Femur (tissue), 1 donor: ENCODE data around the gene KHNYN.

ENCODE experiments used
- DNase-seq: peaks from one replicate; pipeline ENCODE4 v3.0.0-alpha.2; 2017

KHNYN gene

DNA sequence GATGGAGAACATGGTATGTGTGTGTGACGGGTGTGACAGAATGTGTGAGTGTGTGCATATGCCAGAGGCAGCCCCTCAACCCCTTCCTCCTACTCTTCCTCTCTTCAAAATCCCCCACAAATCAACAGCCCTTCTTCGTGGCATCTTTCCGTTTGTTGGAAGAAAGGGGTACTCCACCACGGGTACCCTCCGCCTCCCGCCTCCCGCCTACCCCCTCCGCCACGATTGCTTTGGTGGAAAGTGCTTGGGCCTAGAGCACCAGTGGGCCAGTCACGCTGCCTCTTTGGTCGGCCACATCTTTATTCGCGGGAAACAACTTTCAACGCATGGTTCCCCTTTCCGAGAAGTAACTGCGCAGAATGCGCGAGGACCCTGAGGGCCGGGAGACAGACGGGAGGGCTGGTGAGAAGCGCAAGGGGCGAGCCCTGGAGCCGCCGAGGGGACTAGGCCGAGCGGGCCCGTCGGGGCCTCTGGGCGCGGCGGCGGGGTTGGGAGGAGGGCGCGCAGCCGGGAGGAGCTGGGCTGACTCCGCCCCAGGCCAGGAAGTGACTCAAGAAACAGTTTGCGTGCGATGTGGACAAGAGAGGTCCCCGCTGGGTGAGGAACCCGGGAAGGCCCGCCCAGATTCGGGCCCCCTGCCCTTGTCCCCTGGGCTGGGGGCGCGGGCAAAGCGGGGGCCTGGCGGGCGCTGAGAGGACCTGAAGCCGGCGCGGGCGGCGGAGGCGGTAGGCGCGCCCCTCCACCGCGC is at the start of gene KHNYN, which contains the start of gene CBLN3:
Gene KHNYN, plus strand, starts transcription at position 560 of the 748 bp plus-strand sequence. CDS start 777 bp downstream, outside the sequence.
Gene CBLN3, minus strand, starts transcription at position 274 of the 748 bp plus-strand sequence. CDS start 614 bp downstream, outside the sequence.
- DNase-seq: peak; percentile 95

DNA sequence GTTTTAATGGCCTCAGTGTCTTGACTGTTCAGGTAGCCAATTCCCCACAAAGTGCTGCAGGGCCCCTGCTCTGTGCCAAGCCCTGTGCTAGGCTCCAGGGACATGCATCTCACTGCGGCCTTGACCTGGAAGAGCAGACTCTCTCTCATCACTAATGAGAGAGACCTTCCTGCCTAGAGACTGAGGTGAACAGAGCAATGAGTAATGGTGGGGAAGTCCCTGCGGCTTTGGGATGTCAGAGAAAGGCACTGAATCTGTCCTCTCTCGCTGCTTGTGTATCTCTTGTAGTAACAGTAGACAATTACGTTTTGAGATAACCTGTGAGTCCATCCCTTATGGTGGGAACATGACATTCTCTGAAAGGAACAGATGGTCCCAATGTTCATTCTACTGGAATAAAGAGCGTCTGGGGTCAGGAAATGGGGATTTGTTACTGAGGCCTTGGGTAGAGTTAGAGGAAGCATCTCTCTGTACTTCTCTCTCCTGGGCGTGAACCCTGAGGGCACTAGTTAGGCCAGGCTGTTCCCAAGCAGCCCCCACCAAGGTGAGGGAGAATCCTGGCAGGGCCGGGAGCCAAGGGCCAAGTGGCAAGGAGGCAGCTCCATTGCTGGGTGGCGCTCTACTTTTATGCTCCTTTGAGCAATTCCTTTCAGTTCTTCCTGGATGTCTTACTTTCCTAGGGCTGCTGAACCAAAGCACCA is 48.2 kb upstream of the KHNYN start:
- DNase-seq: no peak

DNA sequence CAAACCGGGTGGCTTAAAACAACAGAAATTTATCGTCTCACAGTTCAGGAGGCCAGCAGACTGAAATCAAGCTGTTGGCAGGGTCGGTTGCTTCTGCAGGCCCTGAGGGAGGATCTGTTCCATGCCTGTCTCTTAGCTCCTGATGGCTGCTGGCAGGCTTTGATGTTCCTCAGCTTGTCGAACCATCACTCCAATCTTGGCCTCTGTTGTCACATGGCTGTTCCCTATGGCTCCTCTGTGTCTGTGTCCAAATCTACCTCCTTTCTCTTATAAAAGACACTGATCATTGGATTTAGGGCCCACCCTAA is 47.7 kb upstream of the KHNYN start:
- DNase-seq: no peak

DNA sequence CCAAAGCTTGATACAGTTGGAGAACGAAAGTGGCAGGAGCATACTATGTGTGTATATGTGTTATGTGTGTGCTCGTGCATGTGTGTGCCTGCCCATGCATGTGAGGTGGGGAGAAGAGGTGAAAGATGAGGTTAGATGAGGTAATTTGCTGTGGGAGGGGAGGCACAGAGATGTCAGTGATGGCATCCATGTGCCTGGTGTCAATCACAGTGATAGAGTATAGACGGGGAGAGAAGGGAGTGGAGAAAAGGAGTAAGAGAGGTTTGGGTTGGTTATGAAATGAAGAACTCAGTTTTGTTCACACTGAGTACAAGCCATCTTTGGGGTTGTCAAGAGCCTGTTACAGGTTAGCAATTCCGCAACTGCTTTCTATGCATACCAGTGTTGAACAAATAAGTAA is 45.6 kb upstream of the KHNYN start:
- DNase-seq: no peak

DNA sequence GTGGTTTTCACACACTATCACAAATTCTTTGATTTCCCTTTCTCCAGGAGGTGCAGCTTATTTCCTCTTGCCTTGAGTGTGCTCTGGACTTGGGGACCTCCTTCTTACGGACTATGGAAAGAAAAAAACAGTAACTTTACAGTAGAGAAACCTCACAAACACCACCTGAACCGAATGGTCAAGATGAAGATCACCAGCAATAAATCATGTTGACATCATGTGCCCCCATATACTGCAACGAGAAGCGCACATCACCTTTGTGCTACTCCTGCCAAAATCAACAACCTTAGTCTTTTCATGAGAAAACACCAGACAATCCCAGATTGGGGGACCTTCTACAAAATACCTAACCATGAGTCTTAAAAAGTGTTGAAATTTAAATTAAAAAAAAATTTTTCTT is 44.2 kb upstream of the KHNYN start:
- DNase-seq: no peak

DNA sequence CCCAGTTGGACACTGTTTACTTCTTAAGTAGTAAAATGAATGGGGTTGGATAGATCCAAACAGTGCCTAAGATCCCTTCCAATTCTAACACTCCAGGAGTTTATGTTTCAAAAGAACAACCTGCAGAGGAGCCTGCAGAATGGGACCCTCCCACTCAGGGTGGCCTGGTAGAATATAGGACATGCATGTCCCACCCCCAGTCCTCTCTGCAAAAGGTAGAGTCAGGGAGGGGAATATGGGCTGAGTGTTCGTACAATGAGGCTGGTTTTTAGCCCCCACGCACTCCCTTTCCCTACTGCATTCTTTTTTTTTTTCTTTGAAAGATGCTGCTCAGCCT is 42.8 kb upstream of the KHNYN start:
- DNase-seq: peak; percentile 10

DNA sequence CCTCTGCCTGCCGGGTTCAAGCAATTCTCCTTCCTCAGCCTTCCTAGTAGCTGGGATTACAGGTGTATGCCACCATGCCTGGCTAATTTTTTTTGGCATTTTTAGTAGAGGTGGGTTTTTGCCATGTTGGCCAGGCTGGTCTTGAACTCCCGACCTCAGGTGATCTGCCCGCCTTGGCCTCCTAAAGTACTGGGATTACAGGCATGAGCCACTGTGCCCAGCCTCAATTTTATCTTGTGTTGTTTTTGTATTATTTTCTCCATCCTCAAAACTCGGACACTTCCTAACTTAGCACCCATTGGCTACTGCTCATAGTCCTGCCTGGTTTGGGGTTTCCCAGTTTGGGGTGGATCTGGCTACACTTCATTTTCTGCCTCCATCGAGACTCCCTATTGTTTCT is 42.2 kb upstream of the KHNYN start:
- DNase-seq: peak; percentile 1

DNA sequence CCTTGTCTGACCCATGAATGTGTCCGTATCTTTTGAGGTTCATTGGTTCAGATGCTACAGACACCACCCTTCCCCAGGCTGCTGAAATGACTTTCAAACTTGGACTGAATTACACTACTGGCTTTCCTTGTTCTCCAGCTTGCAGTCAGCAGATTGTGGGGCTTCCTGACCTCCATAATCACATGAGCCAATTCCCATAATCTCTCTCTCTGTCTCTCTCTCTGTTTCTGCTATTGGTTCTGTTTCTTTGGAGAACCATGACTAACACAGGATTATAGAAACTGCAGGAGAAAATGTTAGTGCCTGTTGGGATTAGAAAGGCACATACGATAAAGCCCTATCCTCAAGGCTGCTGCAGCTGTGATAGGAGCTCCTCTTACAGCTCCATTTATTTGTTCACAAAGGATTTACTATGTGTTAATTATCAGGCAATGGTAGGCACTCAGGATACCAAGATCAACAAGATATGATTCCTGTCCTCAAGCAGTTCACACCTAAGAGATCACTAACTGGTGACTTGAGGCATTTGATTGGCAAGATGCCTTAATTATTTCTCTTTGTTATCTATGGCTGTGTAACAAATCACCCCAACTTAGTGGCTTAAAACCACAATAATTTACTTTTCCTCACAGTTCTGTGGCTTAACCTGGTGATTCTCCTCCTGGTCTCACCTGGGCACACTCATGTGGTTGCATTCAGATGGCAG is 41.1 kb upstream of the KHNYN start:
- DNase-seq: no peak

DNA sequence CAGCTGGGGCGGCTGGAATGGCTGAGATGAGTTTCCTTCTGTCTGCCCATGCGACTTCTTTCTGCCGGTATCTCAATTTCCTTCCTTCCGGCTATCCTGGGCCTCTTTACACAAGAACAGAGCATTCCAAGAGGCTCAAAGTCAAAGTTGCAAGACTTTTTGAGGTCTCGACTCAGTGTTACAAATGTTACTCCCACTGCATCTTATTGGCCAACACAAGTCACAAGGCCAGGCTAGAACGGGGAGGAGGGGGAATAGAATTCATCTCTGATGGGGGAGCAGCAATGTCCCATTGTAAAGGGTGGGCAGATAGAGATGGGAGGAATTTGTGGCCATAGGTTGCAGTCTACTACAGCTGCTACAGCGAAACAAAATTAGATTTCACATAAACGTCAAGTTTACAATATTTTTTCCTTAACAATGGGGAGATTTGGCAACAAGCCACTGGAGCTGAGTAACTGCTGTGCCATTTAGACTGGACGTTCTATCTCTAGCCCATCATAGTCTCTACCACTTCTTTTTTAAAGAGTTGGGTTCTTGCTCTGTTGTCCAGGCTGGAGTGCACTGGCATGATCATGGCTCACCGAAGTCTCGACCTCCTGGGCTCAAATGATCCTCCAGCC is 40.4 kb upstream of the KHNYN start:
- no peak for DNase-seq

DNA sequence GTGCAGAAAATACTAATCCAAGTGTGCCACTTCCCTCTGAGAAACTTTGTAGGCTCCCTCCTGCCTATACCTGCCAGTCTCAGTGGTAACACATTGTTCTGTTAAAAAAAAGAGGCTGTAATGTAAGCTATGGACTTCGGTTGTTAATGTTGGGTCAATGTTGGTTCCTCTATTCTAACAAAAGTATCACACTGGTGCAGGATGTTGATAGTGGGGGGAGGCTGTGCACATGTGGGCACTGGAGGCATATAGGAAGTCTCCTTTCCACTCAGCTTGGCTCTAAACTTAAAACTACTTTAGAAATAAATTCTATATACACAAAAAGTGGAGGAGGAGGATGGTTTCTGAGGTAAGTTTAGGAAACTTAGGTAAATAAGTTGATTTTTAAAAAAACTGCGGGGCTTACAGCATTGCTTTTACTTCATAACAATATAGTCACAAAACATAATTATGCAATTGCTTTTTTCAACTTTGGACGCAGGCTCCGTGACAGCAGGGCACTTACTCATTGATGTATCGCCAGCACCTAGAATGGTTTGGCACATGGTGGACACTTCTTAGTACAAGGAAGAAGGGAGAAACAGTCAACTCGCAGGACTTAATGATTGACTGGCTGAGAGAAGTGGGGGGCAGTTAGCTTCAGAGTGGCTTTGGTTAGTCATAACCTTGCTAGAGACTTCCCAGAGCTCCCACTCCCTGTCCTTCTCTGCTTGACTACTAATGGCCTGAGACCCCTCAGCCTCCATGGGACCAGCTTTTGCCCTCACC is 38.9 kb upstream of the KHNYN start:
- no peak for DNase-seq

DNA sequence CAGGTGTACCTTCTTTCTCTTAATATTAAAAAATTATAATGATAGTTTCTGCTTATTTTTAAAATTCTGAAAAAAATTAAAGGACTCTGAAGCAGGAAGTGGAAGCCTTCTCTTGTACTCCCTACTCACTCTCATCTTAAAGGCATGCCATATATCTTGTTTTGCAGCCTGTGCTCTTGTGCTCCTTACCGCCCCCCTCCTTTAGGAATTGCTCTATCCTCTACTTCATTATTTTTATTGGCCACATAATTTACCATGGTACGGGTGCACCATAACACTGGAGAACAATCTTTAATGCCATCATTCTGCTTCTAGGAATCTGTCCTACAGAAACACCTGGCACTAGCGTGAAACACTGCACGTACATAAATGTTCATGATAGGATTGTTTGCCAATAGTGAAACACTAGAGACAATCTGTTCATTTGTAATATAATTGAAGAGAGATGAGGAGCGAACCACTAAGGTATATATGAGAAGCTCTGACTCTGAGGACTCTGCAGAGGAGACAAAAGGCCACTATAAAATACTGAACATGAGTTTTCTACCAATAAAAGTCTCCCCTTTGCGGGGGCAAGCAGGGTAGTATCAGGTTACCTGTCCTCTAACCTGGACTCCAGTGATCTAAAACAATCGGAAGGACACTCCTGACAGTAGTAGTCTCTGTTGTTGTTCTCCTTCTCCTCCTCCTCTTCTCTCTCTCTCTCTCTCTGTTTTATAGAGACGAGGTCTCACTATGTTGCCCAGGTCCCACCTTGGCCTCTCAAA is 37.2 kb upstream of the KHNYN start:
- DNase-seq: no peak

DNA sequence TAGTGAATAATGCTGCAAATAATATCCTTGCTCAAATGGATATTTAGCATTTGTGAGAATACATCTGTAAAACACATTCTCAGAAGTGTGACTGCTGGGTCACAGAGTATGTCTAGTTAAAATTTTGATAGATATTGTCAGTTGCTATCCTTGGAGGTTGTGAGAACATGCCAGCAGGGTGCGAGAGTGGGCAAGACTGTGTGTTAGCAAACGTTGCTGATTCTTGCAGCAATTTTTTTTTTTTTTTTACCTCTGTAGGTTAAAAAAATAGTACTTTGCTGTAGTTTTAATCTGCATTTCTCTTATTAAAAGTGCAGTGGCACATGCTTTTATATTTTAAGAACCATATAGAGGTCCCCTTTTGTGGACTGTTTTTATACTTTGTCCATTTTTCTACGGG is 35.5 kb upstream of the KHNYN start:
- no peak for DNase-seq

DNA sequence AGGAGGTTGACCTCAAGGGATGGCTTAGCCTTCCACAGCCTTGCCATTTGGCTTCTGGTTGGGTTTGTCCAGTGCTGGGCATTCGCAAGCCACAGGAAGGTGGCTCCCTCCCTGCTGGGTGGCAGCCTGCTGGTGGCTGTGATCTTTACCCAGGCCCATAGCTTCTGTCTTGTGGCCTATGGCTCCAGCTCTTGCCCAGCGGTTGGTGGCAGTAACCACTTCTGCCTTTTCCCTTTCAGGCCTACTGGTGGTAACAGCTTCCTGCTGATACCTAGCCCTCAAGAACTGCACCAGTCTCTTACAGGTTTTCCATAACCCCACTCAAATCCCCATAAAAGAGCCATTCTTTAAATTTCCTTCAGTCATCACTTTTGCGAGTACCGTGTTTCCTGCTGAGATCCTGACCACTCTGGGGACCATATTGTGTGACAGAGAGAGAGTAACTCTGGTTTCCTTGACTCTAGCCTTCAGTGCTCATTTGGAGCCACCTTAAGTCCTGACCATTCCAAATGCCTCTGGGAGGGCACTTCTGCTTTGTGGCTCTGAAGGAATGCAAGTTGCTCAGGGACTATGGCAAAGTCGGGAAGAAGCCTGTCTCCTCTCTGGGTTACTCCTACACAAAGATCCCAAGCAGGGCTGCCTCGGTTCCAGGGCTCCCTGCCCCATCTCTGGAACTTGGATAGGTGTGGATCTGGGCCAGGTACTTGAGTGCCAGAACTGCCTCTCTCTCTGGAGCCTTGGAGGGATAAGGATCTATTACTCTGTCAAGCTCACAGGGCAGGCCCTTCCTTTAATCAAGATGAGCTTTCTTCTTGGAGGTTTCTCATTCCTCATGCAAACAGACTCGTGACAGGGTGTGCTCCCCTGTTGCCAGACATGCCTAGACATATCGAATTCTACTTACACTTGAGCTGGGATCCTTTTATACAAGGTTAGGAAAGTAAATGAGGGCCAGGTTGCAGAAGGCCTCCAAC is 33.9 kb upstream of the KHNYN start:
- DNase-seq: no peak

DNA sequence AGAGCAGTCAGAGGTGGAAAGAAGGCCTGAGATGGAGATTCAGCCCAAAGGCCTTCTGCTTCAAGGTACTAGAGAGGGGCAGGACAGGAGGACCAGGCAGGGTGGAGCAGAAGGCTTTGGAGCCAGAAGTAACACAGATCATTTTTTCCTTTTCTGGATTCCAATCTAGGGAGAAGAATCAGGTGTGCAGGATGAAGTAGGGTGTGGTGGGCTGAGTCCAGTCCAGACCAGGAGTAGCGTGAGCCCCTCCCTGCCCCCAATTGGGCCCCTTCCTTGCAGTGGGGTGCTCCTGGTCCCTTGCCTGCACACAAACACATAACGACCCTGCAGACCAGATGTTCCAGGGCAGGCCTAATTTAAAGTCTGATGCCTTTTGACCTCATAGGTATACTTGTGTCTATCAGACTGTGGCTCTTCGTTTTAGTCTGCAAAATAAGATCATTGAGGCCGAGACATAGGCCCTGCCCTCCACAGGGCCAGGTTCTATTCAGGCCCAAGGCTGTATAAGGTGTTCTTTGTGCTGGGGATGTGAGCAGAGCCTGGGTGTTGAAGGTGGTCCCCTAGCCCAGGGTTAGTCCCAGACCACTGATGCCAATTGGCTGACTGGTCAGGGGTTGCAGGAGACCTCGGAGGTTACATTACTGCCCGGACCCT is 32.0 kb upstream of the KHNYN start:
- peak; percentile 24 for DNase-seq

DNA sequence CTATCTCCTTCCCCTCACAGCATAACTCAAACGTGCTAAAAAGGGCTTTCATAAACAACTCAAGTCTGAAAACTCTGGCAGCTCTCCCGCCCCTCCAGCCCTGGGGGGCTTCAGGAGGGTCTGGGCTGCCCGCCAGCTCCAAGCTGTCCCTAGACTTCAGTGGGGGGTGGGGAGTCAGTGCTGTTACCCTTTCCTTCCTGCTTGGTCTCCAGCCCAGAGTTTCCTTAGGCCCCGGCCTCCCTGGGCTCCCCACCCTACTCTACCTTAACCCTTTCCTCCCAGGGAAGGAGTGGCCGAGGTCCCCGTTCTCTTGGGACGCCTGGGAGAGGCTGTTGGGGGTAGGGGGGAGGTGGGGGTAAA is 31.5 kb upstream of the KHNYN start:
- DNase-seq: peak; percentile 75

DNA sequence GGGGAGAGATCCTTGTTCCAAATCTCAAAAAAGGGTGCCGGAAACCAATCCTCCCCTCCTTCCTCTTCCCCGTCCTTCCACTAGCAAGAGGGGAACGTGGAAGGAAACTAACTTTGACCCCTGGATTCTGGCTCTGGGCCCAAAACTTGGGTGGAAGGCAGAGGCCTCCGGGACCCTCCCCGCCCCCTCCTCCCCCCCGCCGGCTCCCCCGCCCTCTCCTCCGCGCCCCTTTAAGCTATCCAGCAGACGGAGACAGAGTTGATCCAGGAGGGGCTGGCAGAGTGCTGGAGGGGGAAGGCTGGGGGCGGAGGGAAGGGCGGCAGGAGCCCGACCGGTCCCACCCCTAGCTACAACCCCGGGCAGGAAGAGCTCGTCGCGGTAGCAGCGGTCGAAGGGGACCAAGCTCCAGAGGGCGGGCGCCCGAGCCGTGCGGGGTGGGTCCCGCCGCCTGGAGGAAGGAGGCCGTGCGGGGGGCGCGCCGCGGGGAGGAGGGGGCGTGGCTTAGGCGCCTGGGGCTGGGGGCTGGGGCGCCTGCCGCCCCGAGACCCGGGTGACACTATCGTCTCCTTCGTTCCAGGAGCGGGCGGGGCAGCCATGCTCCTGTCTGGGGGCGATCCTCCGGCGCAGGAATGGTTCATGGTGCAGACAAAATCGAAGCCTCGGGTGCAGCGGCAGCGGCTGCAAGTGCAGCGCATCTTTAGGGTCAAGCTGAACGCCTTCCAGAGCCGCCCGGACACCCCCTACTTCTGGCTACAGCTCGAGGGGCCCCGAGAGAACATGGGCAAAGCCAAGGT is 30.9 kb upstream of the KHNYN start, which contains the start of gene NYNRIN:
Gene NYNRIN, plus strand, starts transcription at position 351 of the 794 bp plus-strand sequence. Its CDS starts 244 bp downstream, at position 595.
- peak; percentile 90 for DNase-seq

DNA sequence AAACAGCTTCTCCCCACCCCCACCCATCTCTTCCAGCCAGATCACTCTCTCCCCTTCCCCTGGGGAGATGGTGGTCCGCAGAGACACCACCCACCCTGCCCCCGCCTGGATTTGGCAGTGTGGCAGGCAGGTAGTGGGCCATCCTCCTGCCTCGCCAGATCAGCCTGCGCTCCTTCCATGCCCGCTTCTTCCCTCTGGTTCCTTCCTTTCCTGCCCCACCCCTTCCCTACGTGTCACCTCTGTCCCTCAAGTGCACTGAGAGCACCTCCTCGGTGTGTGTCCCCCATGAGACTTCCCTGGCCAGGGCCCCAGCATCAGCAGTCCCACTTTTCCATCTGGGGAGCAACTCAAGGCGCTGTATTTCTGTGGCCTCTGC is 30.3 kb upstream of the KHNYN start:
- DNase-seq: peak; percentile 36

DNA sequence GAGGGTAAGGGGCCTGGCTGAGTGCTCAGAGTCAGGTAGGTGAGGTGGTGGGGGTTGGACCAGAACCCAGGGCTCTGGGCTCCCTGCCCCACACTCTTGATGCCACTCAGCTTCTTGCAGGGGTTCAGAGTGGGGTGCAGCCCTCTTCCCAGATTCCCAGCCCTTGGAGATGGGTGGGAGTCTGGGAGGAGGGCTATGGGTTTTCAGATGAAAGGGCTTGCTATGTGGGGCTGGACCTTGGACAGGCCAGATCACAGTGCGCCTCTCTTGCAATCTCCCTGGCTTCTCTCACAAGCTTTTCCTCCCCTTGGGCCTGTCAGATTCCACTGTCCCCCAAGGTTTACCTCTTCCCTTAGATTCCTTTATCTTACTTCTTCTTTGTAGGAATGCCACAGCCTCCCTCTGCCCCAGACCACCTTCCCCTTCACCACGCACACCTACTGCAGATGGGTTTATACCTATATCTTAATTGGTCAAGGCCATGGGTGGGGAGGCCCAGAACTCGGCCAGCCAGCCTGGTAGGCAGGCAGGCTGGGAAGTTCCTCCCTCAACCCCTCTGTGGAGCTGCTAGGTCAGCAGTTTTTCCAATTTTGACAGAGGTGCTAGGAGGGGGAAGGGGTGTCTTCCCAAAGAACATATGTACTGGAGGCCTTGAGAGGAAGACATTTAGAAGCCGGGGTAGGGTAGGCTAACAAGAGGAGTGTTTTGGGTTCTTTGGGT is 29.6 kb upstream of the KHNYN start:
- peak; percentile 20 for DNase-seq
